ENCODE results near the gene RGS9.
A peak's percentile ranks its signal among the peaks of the same experiment; 100 is the strongest.
"Not testable (repeated sequence)": the region's sequence is repeated elsewhere in the genome, so short reads cannot be mapped to it uniquely, and the experiment has no call there.

The RGS9 gene

GRCh38 chr17:65137021-65137939 lies at the start of gene RGS9:
Gene RGS9, plus strand, starts transcription at chr17:65137370. Its CDS starts 171 bp downstream, at chr17:65137541.
- DNase-seq, result peak; percentile 48 to 83

GRCh38 chr17:65088621-65089360 lies 48.4 kb upstream of the RGS9 start:
- no peak for DNase-seq

- no peak for DNase-seq
Observed at GRCh38 chr17:65092262-65092661, 44.9 kb upstream of the RGS9 start.

GRCh38 chr17:65092721-65093356 lies 44.3 kb upstream of the RGS9 start:
- DNase-seq, result not testable (repeated sequence)

- no peak for DNase-seq
Observed at GRCh38 chr17:65093930-65094329, 43.2 kb upstream of the RGS9 start.

- no peak for DNase-seq
Observed at GRCh38 chr17:65095465-65095864, 41.7 kb upstream of the RGS9 start.

GRCh38 chr17:65096382-65096781 lies 40.8 kb upstream of the RGS9 start:
- not testable (repeated sequence) for DNase-seq

- no peak for DNase-seq
Observed at GRCh38 chr17:65097110-65097509, 40.1 kb upstream of the RGS9 start.

GRCh38 chr17:65099475-65099874 lies 37.7 kb upstream of the RGS9 start:
- DNase-seq, result no peak

- no peak for DNase-seq
Observed at GRCh38 chr17:65099941-65100315, 37.2 kb upstream of the RGS9 start.

GRCh38 chr17:65100316-65101140 lies 36.6 kb upstream of the RGS9 start:
- peak; percentile 54 to 85 for DNase-seq

- no peak for DNase-seq
Observed at GRCh38 chr17:65101371-65101770, 35.8 kb upstream of the RGS9 start.

- no peak for DNase-seq
Observed at GRCh38 chr17:65102235-65102634, 34.9 kb upstream of the RGS9 start.

GRCh38 chr17:65102788-65103187 lies 34.4 kb upstream of the RGS9 start:
- no peak for DNase-seq

GRCh38 chr17:65103431-65103830 lies 33.7 kb upstream of the RGS9 start:
- DNase-seq, result no peak

GRCh38 chr17:65103896-65104295 lies 33.3 kb upstream of the RGS9 start:
- DNase-seq, result no peak

- no peak for DNase-seq
Observed at GRCh38 chr17:65104541-65104940, 32.6 kb upstream of the RGS9 start.

- no peak for DNase-seq
Observed at GRCh38 chr17:65104973-65105372, 32.2 kb upstream of the RGS9 start.

- DNase-seq, result no peak
Observed at GRCh38 chr17:65108152-65108551, 29.0 kb upstream of the RGS9 start.

- DNase-seq, result no peak
Observed at GRCh38 chr17:65109543-65109942, 27.6 kb upstream of the RGS9 start.

- DNase-seq, result no peak
Observed at GRCh38 chr17:65109990-65110680, 27.0 kb upstream of the RGS9 start.

GRCh38 chr17:65115839-65116238 lies 21.3 kb upstream of the RGS9 start:
- peak in 1 of 2 donors; percentile 9 for DNase-seq

Data from hippocampal formation (tissue), 2 donors.